GM12891 (cell line): ENCODE measurements around the gene ZNRF1.

ENCODE experiments used
- DNase-seq: peaks from one replicate; pipeline ENCODE4 v3.0.0; 2011; ENCODE audit warnings: low spot score; ENCODE audit not compliant: insufficient read length
- FAIRE-seq: peaks from 2 replicates; lab custom pipeline; 2011; peaks lifted over from hg19 to GRCh38; lab: Jason Lieb, UNC
- PAX5 ChIP-seq: IDR thresholded peaks from 2 replicates; pipeline ENCODE4 v1.6.1; 2011; ENCODE audit warnings: low read length, moderate library complexity, mild to moderate bottlenecking; ENCODE audit not compliant: insufficient read depth, severe bottlenecking
- POLR2A ChIP-seq: IDR thresholded peaks from 2 replicates; pipeline ENCODE4 v1.6.1; 2011; ENCODE audit warnings: low read depth, low read length, control low read depth
- POLR2AphosphoS5 ChIP-seq: IDR thresholded peaks from 2 replicates; pipeline ENCODE4 v1.6.1; 2011; ENCODE audit warnings: low read depth, low read length, control low read depth
- POU2F2 ChIP-seq: IDR thresholded peaks from 2 replicates; pipeline ENCODE4 v1.6.1; 2011; ENCODE audit warnings: low read depth, mild to moderate bottlenecking, control low read depth, low read length, moderate library complexity
- SPI1 ChIP-seq: IDR thresholded peaks from 2 replicates; pipeline ENCODE4 v1.6.1; 2011; ENCODE audit warnings: low read depth, low read length, control low read depth
- TAF1 ChIP-seq: IDR thresholded peaks from 2 replicates; pipeline ENCODE4 v1.6.1; 2011; ENCODE audit warnings: low read depth, low read length, control low read depth

Gene ZNRF1

GRCh38 chr16:75093598-75094540 is 95.0 kb downstream of the ZNRF1 start:
- TF ChIP-seq PAX5 (no peak), TAF1 (no peak), POLR2A (no peak), POU2F2 (no peak), SPI1 (no peak), POLR2AphosphoS5 (no peak)
- no peak for FAIRE-seq

GRCh38 chr16:75095204-75095621 is 96.4 kb downstream of the ZNRF1 start:
- FAIRE-seq (no peak), DNase-seq (no peak)
- TF ChIP-seq POLR2AphosphoS5 (no peak), SPI1 (no peak)

More at GRCh38 chr16:75093598-75094540, 95.0 kb downstream of the ZNRF1 start:
- no peak for DNase-seq

- no peak for FAIRE-seq
- TF ChIP-seq POLR2AphosphoS5, result no peak
- TF ChIP-seq POLR2A, result no peak
- no peak for TF ChIP-seq PAX5
- no peak for TF ChIP-seq SPI1
- TF ChIP-seq TAF1, result no peak
- no peak for TF ChIP-seq POU2F2
- no peak for DNase-seq
These were observed 97.8 kb downstream of the ZNRF1 start for GRCh38 chr16:75096656-75097055.

GRCh38 chr16:75097191-75097761 is 98.5 kb downstream of the ZNRF1 start:
- TF ChIP-seq POLR2AphosphoS5, result no peak
- FAIRE-seq (no peak), DNase-seq (no peak)

- DNase-seq (peak; percentile 55), FAIRE-seq (peak; percentile 95)
- TF ChIP-seq PAX5, result peak; percentile 63
- TF ChIP-seq POLR2AphosphoS5, result no peak
These were observed 99.4 kb downstream of the ZNRF1 start for GRCh38 chr16:75097941-75098901.

GRCh38 chr16:75099075-75099667 is 100.3 kb downstream of the ZNRF1 start:
- TF ChIP-seq POLR2AphosphoS5 (no peak), PAX5 (no peak), POLR2A (no peak), POU2F2 (no peak), TAF1 (no peak), SPI1 (no peak)
- FAIRE-seq, result no peak
- no peak for DNase-seq

- peak; percentile 62 for TF ChIP-seq SPI1
- no peak for TF ChIP-seq POLR2A
- no peak for TF ChIP-seq POLR2AphosphoS5
- no peak for TF ChIP-seq POU2F2
- TF ChIP-seq PAX5, result no peak
- TF ChIP-seq TAF1, result no peak
- DNase-seq (no peak), FAIRE-seq (peak; percentile 83)
These were observed 101.1 kb downstream of the ZNRF1 start for GRCh38 chr16:75099738-75100602.

- FAIRE-seq, result peak; percentile 13
- no peak for DNase-seq
- TF ChIP-seq SPI1 (no peak), POU2F2 (no peak), POLR2A (no peak), POLR2AphosphoS5 (no peak), PAX5 (no peak), TAF1 (no peak)
These were observed 101.8 kb downstream of the ZNRF1 start for GRCh38 chr16:75100603-75100990.

- FAIRE-seq (peak; percentile 52), DNase-seq (no peak)
- TF ChIP-seq POLR2A (no peak), SPI1 (no peak), TAF1 (no peak), PAX5 (no peak), POLR2AphosphoS5 (no peak)
These were observed 102.8 kb downstream of the ZNRF1 start for GRCh38 chr16:75101635-75102034.
